HCT116 (cell line): ENCODE measurements around the gene SDCBP2. TPM values are rescaled to one million over a fixed set of nuclear protein-coding genes. Genes with fewer than 3 reads are reported as not detected.

Experiments used
- ATAC-seq: fragments of 200-7000 bp; cut with Tn5 transposase; 2 replicates; pipeline ENCODE4 v1.9.1; 2020; ENCODE audit warnings: mild to moderate bottlenecking, moderate library complexity
- BruUV-seq: library from RNA; stranded (reverse); fragments of 400-500 nt; replicated peaks from 2 replicates; lab custom pipeline; 2021; lab: Mats Ljungman, UMichigan
- CTCF ChIA-PET: fragments of 300-600 bp; sonication (Branson Sonifier 250); formaldehyde crosslinking; loops from one replicate; lab custom pipeline; 2021; ENCODE audit warnings: antibody characterized with exemption; lab: Charles Lee
- POLR2A ChIA-PET: fragments of 300-600, 350-600 bp; sonication (Branson Sonifier 250); formaldehyde crosslinking; loops from one replicate; lab custom pipeline; 2021; ENCODE audit warnings: antibody characterized with exemption; lab: Charles Lee
- RAD21 ChIA-PET, 2 experiments: fragments of 300-600 bp; sonication (Branson Sonifier 250); formaldehyde crosslinking; loops; one replicate each; lab custom pipeline; 2023; ENCODE audit warnings: low total read pairs in 2 of 2; ENCODE audit not compliant: uncharacterized antibody in 2 of 2, unreplicated experiment in 2 of 2, low non-redundant PET in 1 of 2; lab: Charles Lee
- DNase-seq: peaks from one replicate; pipeline ENCODE4 v3.0.0-alpha.2; 2010; ENCODE audit warnings: low read depth, low spot score
- H2AFZ ChIP-seq: fragments of 200-600 bp; shearing (Covaris generic), sonication (generic); 2 replicates; pipeline ENCODE4 v1.6.1; 2017; ENCODE audit warnings: low read depth, mixed run types, mixed read lengths, antibody characterized with exemption, low read length; ENCODE audit not compliant: poor library complexity, severe bottlenecking
- H3K27ac ChIP-seq: 2 replicates; pipeline ENCODE4 v1.5.1; 2012; ENCODE audit warnings: low read depth, low read length
- H3K27me3 ChIP-seq: fragments of 200-600 bp; sonication (generic); 2 replicates; pipeline ENCODE4 v1.6.1; 2016; ENCODE audit warnings: mixed run types, low read length, mixed read lengths; ENCODE audit not compliant: insufficient read depth
- H3K36me3 ChIP-seq, 2 experiments: fragments of 200-500 bp in 1 of 2; fragments of 200-600 bp in 1 of 2; sonication (Bioruptor generic) in 1 of 2; sonication (generic) in 1 of 2; 2 replicates each; pipeline versions ENCODE4 v1.5.1 to v1.6.1; 2014 to 2016; ENCODE audit warnings: low read length in 2 of 2, inconsistent platforms in 1 of 2, mixed read lengths in 1 of 2, mixed run types in 1 of 2; ENCODE audit not compliant: insufficient read depth in 2 of 2, control insufficient read depth in 1 of 2
- H3K4me1 ChIP-seq, 2 experiments: fragments of 200-600 bp in 1 of 2; sonication (generic) in 1 of 2; 2 replicates each; pipeline versions ENCODE4 v1.5.1 to v1.6.1; 2012 to 2017; ENCODE audit warnings: low read length in 2 of 2, inconsistent platforms in 1 of 2, mild to moderate bottlenecking in 1 of 2, mixed read lengths in 1 of 2, mixed run types in 1 of 2, moderate library complexity in 1 of 2; ENCODE audit not compliant: insufficient read depth in 2 of 2, control insufficient read depth in 1 of 2
- H3K4me2 ChIP-seq: fragments of 200-600 bp; sonication (generic); 2 replicates; pipeline ENCODE4 v1.6.1; 2017; ENCODE audit warnings: mixed run types, low read length, mixed read lengths
- H3K4me3 ChIP-seq, 2 experiments: fragments of 200-600 bp in 1 of 2; sonication (generic) in 1 of 2; replicated peaks in 1 of 2; 2 replicates each; pipeline ENCODE4 v1.5.1; 2011 to 2016; ENCODE audit warnings: low read length in 2 of 2, control low read depth in 1 of 2, low read depth in 1 of 2, mild to moderate bottlenecking in 1 of 2, mixed read lengths in 1 of 2, mixed run types in 1 of 2
- H3K79me2 ChIP-seq: fragments of 200-600 bp; sonication (generic); 2 replicates; pipeline ENCODE4 v1.6.1; 2017; ENCODE audit warnings: mild to moderate bottlenecking, mixed run types, low read length, moderate library complexity, mixed read lengths; ENCODE audit not compliant: insufficient read depth
- H3K9ac ChIP-seq: fragments of 200-600 bp; sonication (generic); 2 replicates; pipeline ENCODE4 v1.6.1; 2016; ENCODE audit warnings: low read length, mixed read lengths
- H3K9me2 ChIP-seq: fragments of 200-600 bp; sonication (generic), shearing (Covaris generic); 2 replicates; pipeline ENCODE4 v1.6.1; 2017; ENCODE audit warnings: mixed run types, mild to moderate bottlenecking, moderate library complexity; ENCODE audit not compliant: insufficient read depth
- H3K9me3 ChIP-seq, 2 experiments: fragments of 200-500 bp in 1 of 2; fragments of 200-600 bp in 1 of 2; sonication (Bioruptor generic) in 1 of 2; sonication (generic) in 1 of 2; 2 replicates each; pipeline ENCODE4 v1.6.1; 2014 to 2017; ENCODE audit warnings: low read length in 2 of 2, mixed read lengths in 2 of 2, inconsistent platforms in 1 of 2, low read depth in 1 of 2, mild to moderate bottlenecking in 1 of 2, mixed run types in 1 of 2, moderate library complexity in 1 of 2; ENCODE audit not compliant: control insufficient read depth in 1 of 2, insufficient read depth in 1 of 2
- H4K20me1 ChIP-seq: fragments of 200-600 bp; sonication (generic), shearing (Covaris generic); 2 replicates; pipeline ENCODE4 v1.6.1; 2017; ENCODE audit warnings: mixed run types, mild to moderate bottlenecking, moderate library complexity; ENCODE audit not compliant: insufficient read depth
- CEBPB ChIP-seq: IDR thresholded peaks from 2 replicates; pipeline ENCODE4 v1.6.1; 2012; ENCODE audit warnings: low read depth
- EGR1 ChIP-seq: IDR thresholded peaks from 2 replicates; pipeline ENCODE4 v1.6.1; 2012; ENCODE audit warnings: low read depth
- EZH2 ChIP-seq: fragments of 200-600 bp; sonication (generic); IDR thresholded peaks from 2 replicates; pipeline ENCODE4 v1.6.1; 2017; ENCODE audit warnings: antibody characterized with exemption, mixed run types
- JUND ChIP-seq: IDR thresholded peaks from 2 replicates; pipeline ENCODE4 v1.6.1; 2012
- POLR2A ChIP-seq: IDR thresholded peaks from 2 replicates; pipeline ENCODE4 v1.7.0; 2011; ENCODE audit warnings: borderline replicate concordance; ENCODE audit not compliant: insufficient read depth, insufficient read length; ENCODE audit errors: extremely low read depth
- POLR2AphosphoS5 ChIP-seq: IDR thresholded peaks from 2 replicates; pipeline ENCODE4 v1.6.1; 2011; ENCODE audit warnings: mild to moderate bottlenecking, low read depth, low read length, moderate library complexity
- SIN3A ChIP-seq: IDR thresholded peaks from 2 replicates; pipeline ENCODE4 v1.6.1; 2012; ENCODE audit warnings: low read depth
- YY1 ChIP-seq: IDR thresholded peaks from 2 replicates; pipeline ENCODE4 v1.6.1; 2011; ENCODE audit warnings: low read length, low read depth, moderate library complexity, mild to moderate bottlenecking; ENCODE audit not compliant: insufficient replicate concordance; ENCODE audit errors: extremely low read depth
- intact Hi-C: fragments of 100-400 bp; cut with micrococcal nuclease; formaldehyde crosslinking; loops from 2 replicates; pipeline ENCODE4 v1.10.0; 2022
- total RNA-seq: library from RNA; stranded (reverse); gene quantifications from one replicate; pipeline ENCODE4 v1.2.1, GENCODE V29; 2021; ENCODE audit not compliant: unreplicated experiment
- TF ChIP-seq, protein P1 (sequence below): IDR thresholded peaks from 2 replicates; pipeline ENCODE4 v1.6.1; 2012; ENCODE audit warnings: low read depth
- TF ChIP-seq, protein P2 (sequence below): IDR thresholded peaks from 2 replicates; pipeline ENCODE4 v1.6.1; 2012
- TF ChIP-seq, protein P3 (sequence below): IDR thresholded peaks from 2 replicates; pipeline ENCODE4 v1.6.1; 2011; ENCODE audit warnings: mild to moderate bottlenecking, low read length, moderate library complexity; ENCODE audit not compliant: insufficient replicate concordance; ENCODE audit errors: extremely low read depth

The SDCBP2 gene
- total RNA-seq, 1 experiment from 2014 or later, result 3.4 TPM

DNA sequence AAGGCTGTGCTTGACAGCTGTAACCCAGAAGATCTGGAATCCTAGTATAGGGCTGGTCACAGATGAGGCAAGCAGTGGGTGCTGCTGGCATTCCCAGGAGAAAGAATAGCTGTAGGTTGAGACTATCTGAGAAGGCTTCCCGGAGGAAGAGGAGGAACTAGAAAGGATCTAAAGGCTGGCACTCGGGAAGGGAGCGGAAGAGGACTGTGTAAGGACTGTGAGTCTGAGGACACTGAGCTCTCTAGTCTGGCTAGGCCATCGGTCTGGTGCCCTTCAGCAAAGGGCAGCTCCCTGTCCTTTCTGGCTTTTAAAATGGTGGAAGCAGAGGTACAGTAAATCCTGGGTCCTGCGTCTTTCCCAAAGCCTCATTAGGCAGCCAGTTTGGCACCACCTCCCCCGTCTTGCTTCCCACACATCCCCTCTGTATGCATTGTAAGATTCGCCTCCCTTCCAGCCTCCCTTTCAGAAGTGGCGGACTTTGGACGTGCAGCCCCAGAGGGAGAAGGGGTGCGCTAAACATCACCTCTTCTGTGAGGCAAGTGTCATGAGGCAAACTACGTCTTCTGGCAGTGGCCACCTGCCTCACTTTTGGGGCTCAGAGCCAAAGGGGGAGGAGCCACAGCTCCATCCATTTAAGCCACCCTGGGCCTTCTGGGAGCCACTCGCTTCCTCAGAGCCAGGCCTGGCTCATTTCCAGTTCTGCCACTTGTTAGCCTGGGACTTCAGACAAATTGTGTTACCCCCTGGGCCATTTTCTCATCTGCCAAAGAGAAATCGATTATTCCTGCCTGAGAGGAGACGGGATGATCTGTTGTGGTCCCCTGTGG lies 54.2 kb downstream of the SDCBP2 start:
- ATAC-seq (no peak), DNase-seq (no peak)
- Histone ChIP-seq H3K27me3 (no peaks in the 10 kb centered on the region), H3K4me3 (no peak overlapping the region), H3K79me2 (no peaks in the 10 kb centered on the region), H3K4me2 (no peak overlapping the region), H3K9me3 (no peaks in the 10 kb centered on the region), H3K36me3 (no peaks in the 10 kb centered on the region), H4K20me1 (no peaks in the 10 kb centered on the region), H3K9ac (no peak overlapping the region), H2AFZ (no peak overlapping the region), H3K27ac (no peak overlapping the region), H3K9me2 (no peaks in the 10 kb centered on the region), H3K4me1 (no peaks in the 10 kb centered on the region)
- ChIA-PET RAD21 (no interaction called here), POLR2A (interaction anchor here (1.0 kb wide), 1 partner anchor 9 kb away, joined by 5 read pairs; the partner anchor contains the start of gene SNPH), CTCF (no interaction called here)
- intact Hi-C loops, result no loop called here
- no TSS peak for BruUV-seq
- TF ChIP-seq, protein P1, sequence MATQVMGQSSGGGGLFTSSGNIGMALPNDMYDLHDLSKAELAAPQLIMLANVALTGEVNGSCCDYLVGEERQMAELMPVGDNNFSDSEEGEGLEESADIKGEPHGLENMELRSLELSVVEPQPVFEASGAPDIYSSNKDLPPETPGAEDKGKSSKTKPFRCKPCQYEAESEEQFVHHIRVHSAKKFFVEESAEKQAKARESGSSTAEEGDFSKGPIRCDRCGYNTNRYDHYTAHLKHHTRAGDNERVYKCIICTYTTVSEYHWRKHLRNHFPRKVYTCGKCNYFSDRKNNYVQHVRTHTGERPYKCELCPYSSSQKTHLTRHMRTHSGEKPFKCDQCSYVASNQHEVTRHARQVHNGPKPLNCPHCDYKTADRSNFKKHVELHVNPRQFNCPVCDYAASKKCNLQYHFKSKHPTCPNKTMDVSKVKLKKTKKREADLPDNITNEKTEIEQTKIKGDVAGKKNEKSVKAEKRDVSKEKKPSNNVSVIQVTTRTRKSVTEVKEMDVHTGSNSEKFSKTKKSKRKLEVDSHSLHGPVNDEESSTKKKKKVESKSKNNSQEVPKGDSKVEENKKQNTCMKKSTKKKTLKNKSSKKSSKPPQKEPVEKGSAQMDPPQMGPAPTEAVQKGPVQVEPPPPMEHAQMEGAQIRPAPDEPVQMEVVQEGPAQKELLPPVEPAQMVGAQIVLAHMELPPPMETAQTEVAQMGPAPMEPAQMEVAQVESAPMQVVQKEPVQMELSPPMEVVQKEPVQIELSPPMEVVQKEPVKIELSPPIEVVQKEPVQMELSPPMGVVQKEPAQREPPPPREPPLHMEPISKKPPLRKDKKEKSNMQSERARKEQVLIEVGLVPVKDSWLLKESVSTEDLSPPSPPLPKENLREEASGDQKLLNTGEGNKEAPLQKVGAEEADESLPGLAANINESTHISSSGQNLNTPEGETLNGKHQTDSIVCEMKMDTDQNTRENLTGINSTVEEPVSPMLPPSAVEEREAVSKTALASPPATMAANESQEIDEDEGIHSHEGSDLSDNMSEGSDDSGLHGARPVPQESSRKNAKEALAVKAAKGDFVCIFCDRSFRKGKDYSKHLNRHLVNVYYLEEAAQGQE, result no peak
- TF ChIP-seq JUND (no peak), POLR2A (no peak), EGR1 (no peak), SIN3A (no peak), POLR2AphosphoS5 (no peak), YY1 (no peak), CEBPB (no peak), EZH2 (no peak)
- TF ChIP-seq, protein P2, sequence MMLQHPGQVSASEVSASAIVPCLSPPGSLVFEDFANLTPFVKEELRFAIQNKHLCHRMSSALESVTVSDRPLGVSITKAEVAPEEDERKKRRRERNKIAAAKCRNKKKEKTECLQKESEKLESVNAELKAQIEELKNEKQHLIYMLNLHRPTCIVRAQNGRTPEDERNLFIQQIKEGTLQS, result no peak
- TF ChIP-seq, protein P3, sequence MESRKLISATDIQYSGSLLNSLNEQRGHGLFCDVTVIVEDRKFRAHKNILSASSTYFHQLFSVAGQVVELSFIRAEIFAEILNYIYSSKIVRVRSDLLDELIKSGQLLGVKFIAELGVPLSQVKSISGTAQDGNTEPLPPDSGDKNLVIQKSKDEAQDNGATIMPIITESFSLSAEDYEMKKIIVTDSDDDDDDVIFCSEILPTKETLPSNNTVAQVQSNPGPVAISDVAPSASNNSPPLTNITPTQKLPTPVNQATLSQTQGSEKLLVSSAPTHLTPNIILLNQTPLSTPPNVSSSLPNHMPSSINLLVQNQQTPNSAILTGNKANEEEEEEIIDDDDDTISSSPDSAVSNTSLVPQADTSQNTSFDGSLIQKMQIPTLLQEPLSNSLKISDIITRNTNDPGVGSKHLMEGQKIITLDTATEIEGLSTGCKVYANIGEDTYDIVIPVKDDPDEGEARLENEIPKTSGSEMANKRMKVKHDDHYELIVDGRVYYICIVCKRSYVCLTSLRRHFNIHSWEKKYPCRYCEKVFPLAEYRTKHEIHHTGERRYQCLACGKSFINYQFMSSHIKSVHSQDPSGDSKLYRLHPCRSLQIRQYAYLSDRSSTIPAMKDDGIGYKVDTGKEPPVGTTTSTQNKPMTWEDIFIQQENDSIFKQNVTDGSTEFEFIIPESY, result no peak
